Activated CD8-positive, alpha-beta memory T cell treated with anti-CD3 and anti-CD28 coated beads, Interleukin-2, amount 50 U/mL, for 4 hours (primary cell): Measurements from ENCODE around the gene IGF2.
"Not testable (repeated sequence)": the region's sequence is repeated elsewhere in the genome, so short reads cannot be mapped to it uniquely, and the experiment has no call there.

Source experiments
- DNase-seq: peaks from one replicate; pipeline ENCODE4 v3.0.0-alpha.2; 2020

Gene IGF2

GRCh38 chr11:2136209-2136951, 2.8 kb downstream of the IGF2 start:
- no peak for DNase-seq

- DNase-seq, result no peak
These were observed 3.5 kb downstream of the IGF2 start for GRCh38 chr11:2135648-2136201.

DNA sequence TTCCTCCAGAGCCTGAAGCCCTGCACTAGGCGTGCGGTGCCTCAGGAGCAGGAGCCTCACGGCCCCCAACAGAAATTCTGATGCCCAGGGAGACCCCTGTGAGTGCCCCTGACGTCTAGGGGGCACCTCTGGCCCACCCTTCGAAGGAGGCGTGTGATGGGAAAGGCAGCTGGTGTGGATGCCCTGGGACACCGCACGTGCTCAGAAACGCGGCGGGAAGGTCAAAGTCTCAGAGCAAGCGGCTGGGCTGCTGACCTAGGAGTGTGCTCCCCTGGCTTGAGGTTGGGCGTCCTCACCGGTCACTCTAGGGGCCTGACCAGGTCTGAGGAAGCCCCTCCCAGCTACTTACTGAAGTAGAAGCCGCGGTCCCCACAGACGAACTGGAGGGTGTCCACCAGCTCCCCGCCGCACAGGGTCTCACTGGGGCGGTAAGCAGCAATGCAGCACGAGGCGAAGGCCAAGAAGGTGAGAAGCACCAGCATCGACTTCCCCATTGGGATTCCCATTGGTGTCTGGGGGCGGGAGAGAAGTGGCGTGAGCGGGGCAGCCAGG, 4.1 kb downstream of the IGF2 start:
- DNase-seq, result no peak

- DNase-seq, result no peak
These were observed 4.9 kb downstream of the IGF2 start for GRCh38 chr11:2134022-2135010.

DNA sequence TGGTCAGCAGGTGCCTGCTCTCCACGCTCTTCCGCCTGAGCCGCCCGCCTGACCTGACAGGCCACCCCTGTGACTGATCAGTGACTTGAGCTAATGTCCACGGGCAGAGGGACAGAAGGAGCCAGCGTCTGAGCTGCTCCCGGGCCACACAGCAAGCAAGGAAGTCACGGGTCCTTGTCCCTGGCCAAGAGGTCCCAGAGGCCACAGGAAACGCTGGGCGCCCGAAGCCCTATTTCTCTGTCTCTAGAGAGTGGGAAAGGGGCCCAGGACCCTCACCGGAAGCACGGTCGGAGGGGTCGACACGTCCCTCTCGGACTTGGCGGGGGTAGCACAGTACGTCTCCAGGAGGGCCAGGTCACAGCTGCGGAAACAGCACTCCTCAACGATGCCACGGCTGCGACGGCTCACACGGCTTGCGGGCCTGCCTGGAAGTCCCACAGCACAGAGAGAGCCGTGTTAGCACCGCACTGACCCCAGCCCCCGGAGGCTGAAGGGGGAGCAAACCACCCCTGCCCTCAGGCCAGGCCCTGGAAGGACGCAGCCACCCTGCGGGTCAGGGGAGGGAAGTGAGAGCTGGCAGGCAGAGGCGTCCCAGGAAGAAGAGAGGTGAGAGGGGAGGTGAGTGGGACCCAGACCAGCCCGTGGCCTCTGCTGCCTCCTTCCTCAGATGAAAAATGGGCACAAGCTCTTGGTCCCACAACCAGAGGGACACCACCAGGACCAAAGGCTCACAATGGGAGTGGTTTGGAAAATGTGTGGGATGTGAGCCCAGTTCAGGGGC, 5.8 kb downstream of the IGF2 start:
- no peak for DNase-seq

GRCh38 chr11:2132874-2133240, 6.3 kb downstream of the IGF2 start:
- DNase-seq, result no peak

- DNase-seq, result no peak
These were observed 6.9 kb downstream of the IGF2 start for GRCh38 chr11:2132246-2132645.

GRCh38 chr11:2131371-2132236, 7.6 kb downstream of the IGF2 start:
- no peak for DNase-seq

GRCh38 chr11:2130881-2131352, 8.3 kb downstream of the IGF2 start:
- no peak for DNase-seq

- no peak for DNase-seq
These were observed 9.4 kb downstream of the IGF2 start for GRCh38 chr11:2129699-2130366.

- DNase-seq, result no peak
These were observed 9.9 kb downstream of the IGF2 start for GRCh38 chr11:2129308-2129698.

DNA sequence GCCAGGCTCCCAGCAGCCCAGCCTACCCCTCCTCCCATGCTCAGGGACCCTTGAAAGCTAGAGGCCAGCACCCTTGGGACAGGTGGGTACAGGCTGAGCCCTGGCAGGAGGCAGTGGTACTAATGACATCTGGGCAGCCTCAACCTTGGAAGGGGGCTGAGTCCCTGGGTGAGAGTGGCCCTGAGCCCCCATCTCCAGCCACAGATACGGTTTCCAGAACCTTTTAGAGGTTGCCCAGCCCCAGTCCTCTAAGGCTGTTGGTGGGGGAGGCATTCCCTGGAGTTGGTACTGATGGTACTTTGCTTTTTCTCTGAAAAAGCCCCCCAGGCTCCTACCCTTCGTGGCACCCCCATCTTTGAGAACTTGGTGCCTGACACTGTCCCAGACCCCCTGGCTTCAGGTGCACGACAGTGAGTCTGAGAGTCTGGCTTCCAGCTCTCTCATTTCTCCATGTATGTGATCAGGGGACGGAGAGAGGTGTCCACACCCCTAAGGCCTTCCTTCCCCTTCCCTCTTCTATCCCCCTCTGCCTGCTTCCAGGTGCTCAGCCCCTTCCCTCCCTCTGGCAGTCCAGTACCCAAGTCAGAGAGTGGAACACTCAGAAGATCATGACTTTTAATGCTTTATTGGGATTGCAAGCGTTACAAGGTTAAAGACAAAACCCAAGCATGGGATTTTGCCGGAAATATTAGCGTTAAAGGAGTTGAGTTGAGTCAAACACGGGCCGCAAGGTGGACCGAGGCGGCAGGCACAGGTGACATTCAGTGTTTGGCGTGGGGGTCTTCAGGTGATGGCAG, 10.5 kb downstream of the IGF2 start:
- DNase-seq, result no peak

DNA sequence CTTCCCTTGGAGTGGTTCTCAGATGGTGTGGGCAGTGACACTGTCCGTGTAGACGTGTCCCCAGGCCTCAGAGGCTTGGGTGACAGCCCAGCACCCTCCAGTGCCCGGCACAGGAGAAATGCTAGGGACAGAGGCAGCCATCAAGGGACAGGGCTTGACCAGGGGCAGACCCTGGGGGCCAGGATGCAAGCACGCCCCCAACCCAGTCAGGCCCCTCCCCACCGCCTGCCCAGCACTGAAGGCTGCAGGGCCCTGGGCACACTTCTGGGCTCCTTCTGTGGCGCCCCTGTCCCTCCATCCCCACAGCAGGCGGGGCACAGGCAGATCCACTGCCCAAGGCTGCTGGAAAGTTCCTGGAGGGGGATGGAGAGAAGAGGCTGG, 11.1 kb downstream of the IGF2 start:
- no peak for DNase-seq

DNA sequence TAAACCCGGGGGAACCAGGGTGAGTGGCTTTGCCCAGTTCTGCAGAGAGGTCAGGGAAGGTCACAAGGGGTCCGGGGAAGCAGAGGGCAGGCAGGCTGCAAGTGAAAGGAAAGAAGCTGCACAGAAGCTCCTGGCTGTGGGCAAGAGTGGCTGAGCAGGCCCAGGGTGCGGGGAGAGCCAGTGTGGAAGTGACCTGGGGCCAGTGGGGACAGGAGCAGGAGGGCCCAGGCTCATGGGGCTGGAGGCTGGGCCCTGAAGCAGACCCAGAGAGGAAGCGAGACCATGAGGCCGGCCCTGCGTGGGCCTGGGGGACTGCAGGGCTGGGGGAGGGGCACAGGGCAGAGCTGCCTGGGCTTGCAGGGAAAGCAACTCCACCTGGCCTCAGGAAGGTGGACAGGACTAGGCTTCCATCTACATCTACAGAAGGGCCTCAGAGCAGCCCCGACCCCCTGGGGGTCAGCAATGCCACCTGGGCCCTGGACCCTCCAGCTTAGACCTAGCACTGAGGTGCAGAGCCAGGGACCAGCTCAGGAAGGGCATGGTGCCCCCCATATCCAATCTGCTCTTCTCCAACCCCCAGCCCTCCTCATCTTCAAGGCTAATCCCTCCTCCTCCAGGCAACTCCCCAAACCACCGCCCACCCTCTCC, 11.6 kb downstream of the IGF2 start:
- no peak for DNase-seq

- no peak for DNase-seq
These were observed 12.6 kb downstream of the IGF2 start for GRCh38 chr11:2126520-2127085.

GRCh38 chr11:2124736-2125484, 14.3 kb downstream of the IGF2 start:
- DNase-seq, result not testable (repeated sequence)

GRCh38 chr11:2123628-2123960, 15.6 kb downstream of the IGF2 start:
- no peak for DNase-seq

DNA sequence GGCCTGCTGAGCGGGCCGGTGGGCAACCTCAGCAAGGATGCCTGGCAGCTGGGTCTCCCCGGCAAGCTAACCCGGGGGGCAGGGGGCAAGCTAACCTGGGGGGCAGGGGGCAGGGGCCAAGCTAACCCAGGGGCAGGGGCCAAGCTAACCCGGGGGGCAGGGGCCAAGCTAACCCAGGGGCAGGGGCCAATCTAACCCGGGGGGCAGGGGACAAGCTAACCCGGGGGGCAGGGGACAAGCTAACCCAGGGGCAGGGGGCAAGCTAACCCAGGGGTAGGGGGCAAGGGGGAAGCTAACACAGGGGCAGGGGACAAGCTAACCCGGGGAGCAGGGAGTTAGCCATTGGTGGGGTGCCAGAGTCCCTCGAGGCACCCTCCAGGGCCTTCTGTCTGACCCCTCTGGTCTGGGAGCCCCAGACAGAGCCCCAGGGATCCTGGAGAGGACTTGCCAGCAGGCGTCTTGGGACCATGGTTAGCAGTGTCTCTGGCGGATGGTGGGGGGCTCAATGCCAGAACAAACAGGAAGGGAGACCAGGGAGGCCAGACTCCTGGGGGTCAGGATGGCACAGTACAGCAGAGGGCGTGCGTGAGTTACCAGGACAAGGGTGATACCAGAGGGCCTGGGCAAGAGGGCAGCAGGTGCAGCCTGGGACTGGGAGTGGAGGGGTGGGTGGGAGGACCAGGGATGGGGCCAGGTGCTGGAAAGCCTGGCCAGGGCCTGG, 16.1 kb downstream of the IGF2 start:
- DNase-seq, result no peak
